GM18873 (cell line): Measurements from ENCODE around the gene ARHGEF28.

Experiments
- ATAC-seq: cut with Tn5 transposase; IDR thresholded peaks from one replicate; pipeline ENCODE4 v1.9.1; 2021; ENCODE audit warnings: mild to moderate bottlenecking, moderate library complexity, moderate number of reproducible peaks; ENCODE audit not compliant: unreplicated experiment, low FRiP score

The ARHGEF28 gene

GRCh38 chr5:73799401-73799972 lies 173.5 kb downstream of the ARHGEF28 start:
- no peak for ATAC-seq

GRCh38 chr5:73801686-73802085 lies 175.7 kb downstream of the ARHGEF28 start:
- ATAC-seq, result no peak

GRCh38 chr5:73805449-73805848 lies 179.5 kb downstream of the ARHGEF28 start:
- no peak for ATAC-seq

- ATAC-seq, result no peak
Measured at GRCh38 chr5:73808911-73809310, 182.9 kb downstream of the ARHGEF28 start.

- ATAC-seq, result no peak
Measured at GRCh38 chr5:73810429-73810828, 184.4 kb downstream of the ARHGEF28 start.

GRCh38 chr5:73812457-73812856 lies 186.5 kb downstream of the ARHGEF28 start:
- ATAC-seq, result no peak

GRCh38 chr5:73812962-73813588 lies 187.1 kb downstream of the ARHGEF28 start:
- ATAC-seq, result no peak

- ATAC-seq, result no peak
Measured at GRCh38 chr5:73814233-73814846, 188.3 kb downstream of the ARHGEF28 start.

GRCh38 chr5:73815631-73816030 lies 189.6 kb downstream of the ARHGEF28 start:
- no peak for ATAC-seq

GRCh38 chr5:73816656-73817420 lies 190.8 kb downstream of the ARHGEF28 start:
- ATAC-seq, result no peak

GRCh38 chr5:73818357-73818756 lies 192.4 kb downstream of the ARHGEF28 start:
- ATAC-seq, result no peak

- no peak for ATAC-seq
Measured at GRCh38 chr5:73820326-73820725, 194.3 kb downstream of the ARHGEF28 start.

GRCh38 chr5:73821003-73821402 lies 195.0 kb downstream of the ARHGEF28 start:
- no peak for ATAC-seq

GRCh38 chr5:73822278-73822988 lies 196.4 kb downstream of the ARHGEF28 start:
- ATAC-seq, result no peak

GRCh38 chr5:73822989-73823339 lies 197.0 kb downstream of the ARHGEF28 start:
- ATAC-seq, result no peak

- ATAC-seq, result no peak
Measured at GRCh38 chr5:73823508-73823925, 197.5 kb downstream of the ARHGEF28 start.

- ATAC-seq, result no peak
Measured at GRCh38 chr5:73825199-73825598, 199.2 kb downstream of the ARHGEF28 start.

GRCh38 chr5:73825736-73826135 lies 199.7 kb downstream of the ARHGEF28 start:
- ATAC-seq, result no peak

- ATAC-seq, result no peak
Measured at GRCh38 chr5:73826301-73827105, 200.5 kb downstream of the ARHGEF28 start.

GRCh38 chr5:73827106-73827450 lies 201.1 kb downstream of the ARHGEF28 start:
- ATAC-seq, result no peak
